ENCODE measurements around the gene DECR2.

DECR2 gene

GRCh38 chr16:450785-451512, 49.3 kb downstream of the DECR2 start:
- no peak for DNase-seq

- DNase-seq = no peak
Observed at GRCh38 chr16:454397-454940, 52.8 kb downstream of the DECR2 start.

GRCh38 chr16:455453-455852, 53.8 kb downstream of the DECR2 start:
- DNase-seq = no peak

DNA sequence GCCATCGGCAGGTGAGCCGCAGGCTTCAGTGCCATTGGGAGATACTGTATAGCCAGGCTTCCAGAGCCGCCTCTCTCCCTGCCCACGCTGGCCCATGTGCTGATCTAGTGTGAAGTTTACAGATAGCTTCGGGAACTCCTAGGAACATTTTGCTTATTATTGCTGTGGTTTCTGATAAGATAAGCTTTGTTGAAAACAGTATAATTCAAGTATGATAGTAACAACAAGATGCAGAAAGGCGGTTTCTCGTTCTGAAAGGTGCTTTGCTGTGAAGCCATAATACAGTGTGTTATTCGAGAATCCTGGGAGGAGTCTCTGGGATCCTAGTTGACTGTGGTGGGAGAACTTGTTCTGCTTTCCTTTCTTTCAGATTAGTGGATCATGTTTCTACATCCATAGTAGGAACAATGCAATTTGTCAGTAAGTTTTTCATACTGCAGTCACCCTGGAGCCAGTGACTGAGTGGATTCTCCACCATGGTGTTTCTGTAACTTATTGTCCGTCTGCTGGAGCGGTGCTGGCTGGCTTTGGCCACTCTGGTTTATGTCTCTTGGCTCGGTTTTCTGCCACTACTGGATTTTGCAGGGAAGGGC, 55.3 kb downstream of the DECR2 start:
- no peak for DNase-seq

- peak; percentile 14 for DNase-seq
Observed at GRCh38 chr16:457732-458400, 56.2 kb downstream of the DECR2 start.

DNA sequence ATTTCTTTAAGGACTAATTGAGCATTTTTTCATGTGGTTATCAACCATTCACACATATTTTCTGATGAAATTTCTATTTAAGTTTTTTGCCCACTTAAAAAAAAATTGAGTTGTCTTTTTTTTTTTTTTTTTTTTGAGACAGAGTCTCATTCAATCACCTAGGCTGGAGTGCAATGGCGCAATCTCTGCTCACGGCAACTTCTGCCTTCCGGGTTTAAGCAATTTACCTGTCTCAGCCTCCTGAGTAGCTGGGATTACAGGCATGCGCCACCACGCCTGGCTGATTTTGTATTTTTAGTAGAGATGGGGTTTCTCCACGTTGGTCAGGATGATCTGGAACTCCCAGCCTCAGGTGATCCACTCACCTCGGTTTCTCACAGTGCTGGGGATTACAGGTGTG, 58.1 kb downstream of the DECR2 start:
- no peak for DNase-seq

- DNase-seq = no peak
Observed at GRCh38 chr16:460787-461186, 59.1 kb downstream of the DECR2 start.
